Measurements from ENCODE around the gene PRIM2. TPM values are rescaled to one million over a fixed set of nuclear protein-coding genes. Genes with fewer than 3 reads are reported as not detected.

PRIM2 gene
- total and polyA plus RNA-seq, 10 of the 15 experiments (the other 5 are each of a cell fraction or from before 2014, with no cell fraction given), result 13.2 to 38.6 (median 25.1) TPM

DNA sequence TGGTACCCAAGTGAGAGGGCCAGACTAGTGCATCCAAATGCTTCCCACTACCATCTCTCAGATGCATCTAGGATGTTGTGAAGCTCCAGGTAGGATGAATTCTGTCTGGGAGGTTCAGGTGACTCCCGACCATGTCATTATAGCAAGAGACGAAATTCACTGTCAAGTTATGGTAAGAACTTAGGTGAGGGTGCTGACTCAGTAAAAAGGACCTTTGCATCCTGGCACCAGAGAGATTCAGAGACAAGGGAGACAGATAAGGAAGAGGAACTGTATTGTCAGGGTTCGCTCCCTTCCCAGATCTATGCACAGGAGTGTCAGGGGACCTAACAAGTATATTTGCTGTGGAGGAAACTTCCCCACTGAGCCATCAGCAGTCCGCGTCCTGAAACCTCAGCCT is 11.2 kb upstream of the PRIM2 start (continued):
- TF ChIP-seq, protein P1, sequence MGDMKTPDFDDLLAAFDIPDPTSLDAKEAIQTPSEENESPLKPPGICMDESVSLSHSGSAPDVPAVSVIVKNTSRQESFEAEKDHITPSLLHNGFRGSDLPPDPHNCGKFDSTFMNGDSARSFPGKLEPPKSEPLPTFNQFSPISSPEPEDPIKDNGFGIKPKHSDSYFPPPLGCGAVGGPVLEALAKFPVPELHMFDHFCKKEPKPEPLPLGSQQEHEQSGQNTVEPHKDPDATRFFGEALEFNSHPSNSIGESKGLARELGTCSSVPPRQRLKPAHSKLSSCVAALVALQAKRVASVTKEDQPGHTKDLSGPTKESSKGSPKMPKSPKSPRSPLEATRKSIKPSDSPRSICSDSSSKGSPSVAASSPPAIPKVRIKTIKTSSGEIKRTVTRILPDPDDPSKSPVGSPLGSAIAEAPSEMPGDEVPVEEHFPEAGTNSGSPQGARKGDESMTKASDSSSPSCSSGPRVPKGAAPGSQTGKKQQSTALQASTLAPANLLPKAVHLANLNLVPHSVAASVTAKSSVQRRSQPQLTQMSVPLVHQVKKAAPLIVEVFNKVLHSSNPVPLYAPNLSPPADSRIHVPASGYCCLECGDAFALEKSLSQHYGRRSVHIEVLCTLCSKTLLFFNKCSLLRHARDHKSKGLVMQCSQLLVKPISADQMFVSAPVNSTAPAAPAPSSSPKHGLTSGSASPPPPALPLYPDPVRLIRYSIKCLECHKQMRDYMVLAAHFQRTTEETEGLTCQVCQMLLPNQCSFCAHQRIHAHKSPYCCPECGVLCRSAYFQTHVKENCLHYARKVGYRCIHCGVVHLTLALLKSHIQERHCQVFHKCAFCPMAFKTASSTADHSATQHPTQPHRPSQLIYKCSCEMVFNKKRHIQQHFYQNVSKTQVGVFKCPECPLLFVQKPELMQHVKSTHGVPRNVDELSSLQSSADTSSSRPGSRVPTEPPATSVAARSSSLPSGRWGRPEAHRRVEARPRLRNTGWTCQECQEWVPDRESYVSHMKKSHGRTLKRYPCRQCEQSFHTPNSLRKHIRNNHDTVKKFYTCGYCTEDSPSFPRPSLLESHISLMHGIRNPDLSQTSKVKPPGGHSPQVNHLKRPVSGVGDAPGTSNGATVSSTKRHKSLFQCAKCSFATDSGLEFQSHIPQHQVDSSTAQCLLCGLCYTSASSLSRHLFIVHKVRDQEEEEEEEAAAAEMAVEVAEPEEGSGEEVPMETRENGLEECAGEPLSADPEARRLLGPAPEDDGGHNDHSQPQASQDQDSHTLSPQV (IDR thresholded peaks at IDR 0.05), result no peak
- TF ChIP-seq TCF7 (IDR thresholded peaks at IDR 0.05; ENCODE audit: borderline replicate concordance) (no peak), RAD51 (IDR thresholded peaks at IDR 0.05) (no peak), JUNB (IDR thresholded peaks at IDR 0.05) (no peak), PAX8 (IDR thresholded peaks at IDR 0.05) (no peak), MEF2A (IDR thresholded peaks at IDR 0.05; ENCODE audit: insufficient read depth, low read depth, low read length) (no peak), LARP7 (IDR thresholded peaks at IDR 0.05) (no peak), POU2F2 (IDR thresholded peaks at IDR 0.05; ENCODE audit: borderline replicate concordance, low read depth, low read length) (no peak), NR2C2 (IDR thresholded peaks at IDR 0.05; ENCODE audit: borderline replicate concordance, control insufficient read depth, insufficient read length, low read depth) (no peak), NBN (IDR thresholded peaks at IDR 0.05) (no peak)
- TF ChIP-seq, protein P2, sequence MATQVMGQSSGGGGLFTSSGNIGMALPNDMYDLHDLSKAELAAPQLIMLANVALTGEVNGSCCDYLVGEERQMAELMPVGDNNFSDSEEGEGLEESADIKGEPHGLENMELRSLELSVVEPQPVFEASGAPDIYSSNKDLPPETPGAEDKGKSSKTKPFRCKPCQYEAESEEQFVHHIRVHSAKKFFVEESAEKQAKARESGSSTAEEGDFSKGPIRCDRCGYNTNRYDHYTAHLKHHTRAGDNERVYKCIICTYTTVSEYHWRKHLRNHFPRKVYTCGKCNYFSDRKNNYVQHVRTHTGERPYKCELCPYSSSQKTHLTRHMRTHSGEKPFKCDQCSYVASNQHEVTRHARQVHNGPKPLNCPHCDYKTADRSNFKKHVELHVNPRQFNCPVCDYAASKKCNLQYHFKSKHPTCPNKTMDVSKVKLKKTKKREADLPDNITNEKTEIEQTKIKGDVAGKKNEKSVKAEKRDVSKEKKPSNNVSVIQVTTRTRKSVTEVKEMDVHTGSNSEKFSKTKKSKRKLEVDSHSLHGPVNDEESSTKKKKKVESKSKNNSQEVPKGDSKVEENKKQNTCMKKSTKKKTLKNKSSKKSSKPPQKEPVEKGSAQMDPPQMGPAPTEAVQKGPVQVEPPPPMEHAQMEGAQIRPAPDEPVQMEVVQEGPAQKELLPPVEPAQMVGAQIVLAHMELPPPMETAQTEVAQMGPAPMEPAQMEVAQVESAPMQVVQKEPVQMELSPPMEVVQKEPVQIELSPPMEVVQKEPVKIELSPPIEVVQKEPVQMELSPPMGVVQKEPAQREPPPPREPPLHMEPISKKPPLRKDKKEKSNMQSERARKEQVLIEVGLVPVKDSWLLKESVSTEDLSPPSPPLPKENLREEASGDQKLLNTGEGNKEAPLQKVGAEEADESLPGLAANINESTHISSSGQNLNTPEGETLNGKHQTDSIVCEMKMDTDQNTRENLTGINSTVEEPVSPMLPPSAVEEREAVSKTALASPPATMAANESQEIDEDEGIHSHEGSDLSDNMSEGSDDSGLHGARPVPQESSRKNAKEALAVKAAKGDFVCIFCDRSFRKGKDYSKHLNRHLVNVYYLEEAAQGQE (IDR thresholded peaks at IDR 0.05; ENCODE audit: low read depth, low read length), result no peak
- TF ChIP-seq, protein P3, sequence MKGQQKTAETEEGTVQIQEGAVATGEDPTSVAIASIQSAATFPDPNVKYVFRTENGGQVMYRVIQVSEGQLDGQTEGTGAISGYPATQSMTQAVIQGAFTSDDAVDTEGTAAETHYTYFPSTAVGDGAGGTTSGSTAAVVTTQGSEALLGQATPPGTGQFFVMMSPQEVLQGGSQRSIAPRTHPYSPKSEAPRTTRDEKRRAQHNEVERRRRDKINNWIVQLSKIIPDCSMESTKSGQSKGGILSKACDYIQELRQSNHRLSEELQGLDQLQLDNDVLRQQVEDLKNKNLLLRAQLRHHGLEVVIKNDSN (IDR thresholded peaks at IDR 0.05; ENCODE audit: borderline replicate concordance, extremely low read length, insufficient read depth, low read depth, low read length), result no peak
